ENCODE data around the gene COLGALT1. TPM values are rescaled to one million over a fixed set of nuclear protein-coding genes. Genes with fewer than 3 reads are reported as not detected.

COLGALT1 gene
- total RNA-seq, 1 experiment from 2014 or later = 103 TPM

- no peak for DNase-seq (ENCODE audit: unreplicated experiment)
- BruUV-seq (replicated peaks) = no TSS peak
- Mint-ChIP-seq H3K27me3 (ENCODE audit: insufficient read depth, unreplicated experiment) (peaks cover under 1% of the 10 kb centered on the region), H3K27ac (ENCODE audit: low read depth, unreplicated experiment) (no peak overlapping the region), H3K9me3 (ENCODE audit: unreplicated experiment) (peaks cover 20% of the 10 kb centered on the region), H3K4me3 (ENCODE audit: unreplicated experiment) (no peak overlapping the region), H3K36me3 (ENCODE audit: insufficient read depth, unreplicated experiment) (no peaks in the 10 kb centered on the region), H3K4me1 (ENCODE audit: insufficient read depth, unreplicated experiment) (no peaks in the 10 kb centered on the region)
- ChIA-PET CTCF (no interaction called here), POLR2A (interaction anchor here (0.5 kb wide), 1 partner anchor 17 kb away, joined by 3 read pairs; no protein-coding TSS in a partner anchor)
- TF ChIP-seq, protein P1, sequence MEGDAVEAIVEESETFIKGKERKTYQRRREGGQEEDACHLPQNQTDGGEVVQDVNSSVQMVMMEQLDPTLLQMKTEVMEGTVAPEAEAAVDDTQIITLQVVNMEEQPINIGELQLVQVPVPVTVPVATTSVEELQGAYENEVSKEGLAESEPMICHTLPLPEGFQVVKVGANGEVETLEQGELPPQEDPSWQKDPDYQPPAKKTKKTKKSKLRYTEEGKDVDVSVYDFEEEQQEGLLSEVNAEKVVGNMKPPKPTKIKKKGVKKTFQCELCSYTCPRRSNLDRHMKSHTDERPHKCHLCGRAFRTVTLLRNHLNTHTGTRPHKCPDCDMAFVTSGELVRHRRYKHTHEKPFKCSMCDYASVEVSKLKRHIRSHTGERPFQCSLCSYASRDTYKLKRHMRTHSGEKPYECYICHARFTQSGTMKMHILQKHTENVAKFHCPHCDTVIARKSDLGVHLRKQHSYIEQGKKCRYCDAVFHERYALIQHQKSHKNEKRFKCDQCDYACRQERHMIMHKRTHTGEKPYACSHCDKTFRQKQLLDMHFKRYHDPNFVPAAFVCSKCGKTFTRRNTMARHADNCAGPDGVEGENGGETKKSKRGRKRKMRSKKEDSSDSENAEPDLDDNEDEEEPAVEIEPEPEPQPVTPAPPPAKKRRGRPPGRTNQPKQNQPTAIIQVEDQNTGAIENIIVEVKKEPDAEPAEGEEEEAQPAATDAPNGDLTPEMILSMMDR (IDR thresholded peaks at IDR 0.05; ENCODE audit: unreplicated experiment) = no peak
- intact Hi-C loops (cut with micrococcal nuclease) = no loop called here
Observed at GRCh38 chr19:17623224-17623935, 67.9 kb downstream of the COLGALT1 start.

DNA sequence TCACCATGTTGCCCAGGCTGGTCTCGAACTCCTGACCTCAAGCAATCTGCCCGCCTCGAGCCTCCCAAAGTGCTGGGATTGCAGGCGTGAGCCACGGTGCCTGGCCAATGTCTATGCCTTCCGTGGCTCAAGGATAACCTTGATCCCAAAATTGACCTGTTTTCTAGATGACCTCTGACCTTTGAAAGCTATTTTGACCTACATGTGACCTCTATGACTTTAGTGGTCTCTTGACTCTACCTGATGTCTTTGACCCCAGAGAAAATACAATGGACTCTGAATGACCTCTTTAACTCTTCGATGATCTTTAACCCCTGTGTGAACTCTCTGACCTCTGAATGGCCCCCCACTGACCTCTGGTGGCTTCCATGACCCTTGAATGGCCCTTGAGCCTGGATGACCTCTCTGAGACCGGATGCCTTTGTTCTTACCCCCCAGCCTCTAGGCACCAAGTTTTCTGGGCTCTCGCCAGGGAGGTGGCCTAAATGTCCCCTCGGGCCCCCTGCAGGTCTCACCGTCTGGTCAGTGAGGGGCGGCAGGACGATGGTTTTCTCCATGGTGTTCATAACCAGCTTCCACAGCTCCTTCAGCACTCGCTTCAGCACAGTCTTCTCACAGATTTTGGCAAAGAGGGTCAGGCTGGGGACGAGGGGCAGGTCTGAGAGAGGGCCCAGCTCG is 69.0 kb downstream of the COLGALT1 start:
- DNase-seq (ENCODE audit: unreplicated experiment) = no peak
- TF ChIP-seq, protein P1 (IDR thresholded peaks at IDR 0.05; ENCODE audit: unreplicated experiment) = no peak
- CTCF ChIA-PET = no interaction called here
- no TSS peak for BruUV-seq (replicated peaks)
- Mint-ChIP-seq H3K27ac (ENCODE audit: low read depth, unreplicated experiment) (no peak overlapping the region), H3K9me3 (ENCODE audit: unreplicated experiment) (peaks cover 20% of the 10 kb centered on the region), H3K36me3 (ENCODE audit: insufficient read depth, unreplicated experiment) (no peaks in the 10 kb centered on the region), H3K4me3 (ENCODE audit: unreplicated experiment) (no peak overlapping the region), H3K27me3 (ENCODE audit: insufficient read depth, unreplicated experiment) (no peaks in the 10 kb centered on the region), H3K4me1 (ENCODE audit: insufficient read depth, unreplicated experiment) (no peaks in the 10 kb centered on the region)
- intact Hi-C loops (cut with micrococcal nuclease) = no loop called here
- POLR2A ChIA-PET = no interaction called here

DNA sequence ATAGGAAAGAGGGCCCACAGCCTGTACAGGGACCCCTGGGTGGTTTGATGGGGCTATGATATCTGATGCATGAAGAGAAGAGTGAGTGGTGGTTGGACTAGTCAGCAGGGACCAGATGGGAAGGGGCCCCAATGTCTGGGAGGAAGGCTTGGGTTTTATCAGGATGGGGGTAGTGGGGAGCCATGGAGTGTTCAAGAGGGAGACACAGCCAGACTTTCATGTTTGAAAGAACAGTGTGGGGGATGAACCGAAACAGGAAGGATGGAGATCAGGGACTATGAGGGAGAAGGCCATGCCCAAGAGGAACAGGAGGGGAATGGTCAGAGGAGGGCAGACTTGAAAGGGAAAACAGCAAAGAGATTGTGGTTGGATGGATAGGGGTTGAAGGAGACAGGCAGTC is 69.6 kb downstream of the COLGALT1 start:
- no peaks in the 10 kb centered on the region for H3K27me3 Mint-ChIP-seq (ENCODE audit: insufficient read depth, unreplicated experiment)
- DNase-seq (ENCODE audit: unreplicated experiment) = no peak
- intact Hi-C loops (cut with micrococcal nuclease) = no loop called here
- no peaks in the 10 kb centered on the region for H3K36me3 Mint-ChIP-seq (ENCODE audit: insufficient read depth, unreplicated experiment)
- CTCF ChIA-PET = no interaction called here
- no peak overlapping the region for H3K4me3 Mint-ChIP-seq (ENCODE audit: unreplicated experiment)
- POLR2A ChIA-PET = no interaction called here
- BruUV-seq (replicated peaks) = no TSS peak
- no peak overlapping the region for H3K27ac Mint-ChIP-seq (ENCODE audit: low read depth, unreplicated experiment)
- TF ChIP-seq, protein P1 (IDR thresholded peaks at IDR 0.05; ENCODE audit: unreplicated experiment) = no peak
- no peaks in the 10 kb centered on the region for H3K4me1 Mint-ChIP-seq (ENCODE audit: insufficient read depth, unreplicated experiment)
- H3K9me3 Mint-ChIP-seq (ENCODE audit: unreplicated experiment) = peaks cover 20% of the 10 kb centered on the region

GRCh38 chr19:17625980-17626379 is 70.5 kb downstream of the COLGALT1 start:
- intact Hi-C loops (cut with micrococcal nuclease) = no loop called here
- ChIA-PET POLR2A (no interaction called here), CTCF (no interaction called here)
- Mint-ChIP-seq H3K27ac (ENCODE audit: low read depth, unreplicated experiment) (no peak overlapping the region), H3K4me1 (ENCODE audit: insufficient read depth, unreplicated experiment) (no peaks in the 10 kb centered on the region), H3K27me3 (ENCODE audit: insufficient read depth, unreplicated experiment) (no peaks in the 10 kb centered on the region), H3K36me3 (ENCODE audit: insufficient read depth, unreplicated experiment) (no peaks in the 10 kb centered on the region), H3K9me3 (ENCODE audit: unreplicated experiment) (peaks cover 19% of the 10 kb centered on the region), H3K4me3 (ENCODE audit: unreplicated experiment) (no peak overlapping the region)
- TF ChIP-seq, protein P1 (IDR thresholded peaks at IDR 0.05; ENCODE audit: unreplicated experiment) = no peak
- BruUV-seq (replicated peaks) = no TSS peak
- no peak for DNase-seq (ENCODE audit: unreplicated experiment)

Data from MCF 10A (cell line).